ENCODE results near the gene ARHGAP6. TPM values are rescaled to one million over a fixed set of nuclear protein-coding genes. Genes with fewer than 3 reads are reported as not detected.
A peak's percentile ranks its signal among the peaks of the same experiment; 100 is the strongest.

ARHGAP6 gene
- total RNA-seq (2011; cell fraction: chromatin; rRNA removed; ENCODE audit: low replicate concordance): 62.5 and 75.9 TPM in 2 replicates
- total RNA-seq (2011; cell fraction: nucleolus; rRNA removed): 33.7 and 49.0 TPM in 2 replicates
- 55.8 and 58.5 TPM in 2 replicates for total RNA-seq (2011; cell fraction: nucleoplasm; rRNA removed)
- total RNA-seq (2014; rRNA removed) (44.6 and 45.2 TPM in 2 replicates), total RNA-seq (2014; rRNA removed; fragmentation: Illumina TruSeq; extraction: Trizol) (41.8 and 50.0 TPM in 2 replicates), total RNA-seq (2015; rRNA removed; fragmentation: Illumina TruSeq; extraction: Trizol) (25.6 and 27.0 TPM in 2 replicates), total RNA-seq (2021) (46.9 and 55.0 TPM in 2 replicates), polyA plus RNA-seq (2011; rRNA removed) (63.6 and 73.4 TPM in 2 replicates), polyA plus RNA-seq (2014; fragmentation: Illumina TruSeq; extraction: Trizol) (52.5 and 55.8 TPM in 2 replicates), polyA plus RNA-seq (2014; fragmentation: Nextera tagmentation; extraction: Ambion mirVana) (10 to 100 TPM; 12.5 to 13.8 TPM), polyA plus RNA-seq (2014; rRNA removed) (36.5 and 36.9 TPM in 2 replicates), polyA minus RNA-seq (2011; rRNA and poly(A)+ RNA removed) (80.1 and 92.1 TPM in 2 replicates), Bru-seq, nascent RNA (percentile 79 among the genes with signal in this experiment), BruChase-seq, experiment 1, labeled RNA remaining after a 2-hour chase (percentile 70 among the genes with signal in this experiment), BruChase-seq, experiment 2, labeled RNA remaining after a 6-hour chase (percentile 65 among the genes with signal in this experiment)
- polyA plus RNA-seq (2011; cell fraction: cytosol; rRNA removed): 41.9 and 51.5 TPM in 2 replicates
- polyA plus RNA-seq (2011; cell fraction: nucleus; rRNA removed): 106 and 115 TPM in 2 replicates
- 33.3 and 34.8 TPM in 2 replicates for polyA plus RNA-seq (2012)
- 42.3 and 44.6 TPM in 2 replicates for polyA minus RNA-seq (2011; cell fraction: cytosol; rRNA and poly(A)+ RNA removed)
- 59.1 and 77.2 TPM in 2 replicates for polyA minus RNA-seq (2011; cell fraction: nucleus; rRNA and poly(A)+ RNA removed)
- long read RNA-seq, experiment 1, transcript ARHGAP6-205 (13 exons, 3,883 nt): major isoform, 14 of 131 reads
- long read RNA-seq, experiment 1, partial matches to known transcripts: 96 of 131 reads
- long read RNA-seq, experiment 1, other reads (novel, unspliced or antisense): 20 of 131 reads
- long read RNA-seq, experiment 2, partial matches to known transcripts: 6 of 25 reads
- long read RNA-seq, experiment 2, other reads (novel, unspliced or antisense): 15 of 25 reads
- long read RNA-seq, experiment 3, partial matches to known transcripts: 26 of 31 reads
- long read RNA-seq, experiment 3, other reads (novel, unspliced or antisense): 4 of 31 reads

- ATAC-seq (no peak), FAIRE-seq (no peak), DNase-seq (ENCODE audit: extremely low read depth in 1 of 4, low spot score in 3 of 4) (no peak)
- Histone ChIP-seq H3K4me1 (replicated peaks in 1 of 2; ENCODE audit: control insufficient read depth in 2 of 2, insufficient read depth in 2 of 2, low read length in 2 of 2) (peaks cover 0 to 13% of the 10 kb centered on the region in 2 experiments; a peak in 2 of 5 replicates), H3K4me2 (ENCODE audit: insufficient read depth, low read length) (no peak within 1 kb of the TSS), H2AFZ (ENCODE audit: low read depth, low read length) (no peak within 1 kb of the TSS), H3K27ac (ENCODE audit: extremely low read depth, low read depth, low read length) (no peak within 1 kb of the TSS), H3K9me3 (replicated peaks; ENCODE audit: control insufficient read depth, insufficient read depth, low read depth, low read length) (no peaks in the 10 kb centered on the region), H3K27me3 (ENCODE audit: control insufficient read depth in 2 of 2, insufficient read depth in 2 of 2, low read length in 2 of 2) (peaks cover 3 to 23% of the 10 kb centered on the region in 2 experiments), H3K36me3 (ENCODE audit: control insufficient read depth, insufficient read depth, low read length) (no peaks in the 10 kb centered on the region), H3K4me3 (no peak within 1 kb of the TSS), H3K9ac (ENCODE audit: insufficient read depth in 1 of 2, low read depth in 2 of 2, low read length in 2 of 2) (no peak within 1 kb of the TSS), H3K79me2 (ENCODE audit: control insufficient read depth, insufficient read depth, low read length) (no peaks in the 10 kb centered on the region), H3K9me1 (ENCODE audit: control insufficient read depth, insufficient read depth, low read length) (no peaks in the 10 kb centered on the region), H4K20me1 (replicated peaks; ENCODE audit: control insufficient read depth, insufficient read depth, low read length) (no peaks in the 10 kb centered on the region)
- ChIA-PET POLR2A (interaction anchor here (0.6 kb wide), 1 partner anchor 22 kb away, joined by 3 read pairs; no protein-coding TSS in a partner anchor), CTCF (ENCODE audit: low intra/inter-chr PET ratio) (no interaction called here)
- in situ Hi-C loops (cut with MboI): no loop called here
- 1% methylated on average over 16 of the region's 74 CpGs for WGBS (ENCODE audit: insufficient coverage, low coverage, missing lambda C conversion rate)
- intact Hi-C loops (cut with micrococcal nuclease): no loop called here
- no TSS peak for BruUV-seq (replicated peaks)
- TF ChIP-seq ZNF277 (CRISPR knock-in tag; IDR thresholded peaks at IDR 0.05; ENCODE audit: borderline replicate concordance): no peak
- 0 out of 2 replicates have a peak, but pooled peaks have one; percentile 78 for TF ChIP-seq HDAC6 (IDR thresholded peaks at IDR 0.05; ENCODE audit: low read depth, low read length)
Observed at GRCh38 chrX:11665168-11666111, at the start of gene ARHGAP6. Gene ARHGAP6, minus strand, starts transcription at chrX:11665920. Its CDS starts 1,092 bp downstream, at chrX:11664828.
